Frontal cortex (tissue), 4 donors: ENCODE measurements around the gene CTIF. TPM values are rescaled to one million over a fixed set of nuclear protein-coding genes. Genes with fewer than 3 reads are reported as not detected.

Experiments
- DNase-seq, 2 donors: peaks; one replicate each; pipeline ENCODE4 v3.0.0; 2012; ENCODE audit warnings: low spot score in 2 of 2
- FAIRE-seq: peaks from 2 replicates; lab custom pipeline; 2012; peaks lifted over from hg19 to GRCh38; lab: Jason Lieb, UNC
- total RNA-seq: library from RNA; depleted of rRNA; stranded (reverse); fragments of >200 nt; gene quantifications from one replicate; pipeline ENCODE4 v1.2.3, GENCODE V29; 2014
- donor health status: control.
- donor health status: control.
- donor health status: control.

Gene CTIF
- total RNA-seq, 1 donor from 2014 or later, result 42.0 TPM

- FAIRE-seq (no peak), DNase-seq (no peak)
These were observed 304.8 kb downstream of the CTIF start for GRCh38 chr18:48843596-48843995.

- no peak for DNase-seq
- no peak for FAIRE-seq
These were observed 305.4 kb downstream of the CTIF start for GRCh38 chr18:48844271-48844670.

DNA sequence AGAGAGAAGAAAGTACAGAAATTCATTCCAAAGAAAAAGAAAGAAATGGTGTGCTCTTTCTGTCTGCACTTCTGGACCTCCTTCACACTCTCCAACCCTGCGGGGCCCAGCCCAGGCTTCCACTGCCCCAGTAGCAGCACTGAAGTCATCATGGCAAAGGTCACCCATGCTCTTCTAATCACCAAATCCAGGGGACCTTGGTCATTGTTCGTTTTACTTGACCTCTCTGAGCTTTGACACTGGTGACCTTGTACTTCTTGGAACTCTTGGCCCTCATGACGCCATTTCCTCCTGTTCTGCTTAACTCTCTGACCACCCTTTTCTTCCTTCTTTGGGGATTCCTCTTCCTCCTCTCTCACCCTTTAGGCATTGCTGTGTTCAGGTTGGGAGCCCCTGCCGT, 306.3 kb downstream of the CTIF start:
- DNase-seq (no peak), FAIRE-seq (no peak)

DNA sequence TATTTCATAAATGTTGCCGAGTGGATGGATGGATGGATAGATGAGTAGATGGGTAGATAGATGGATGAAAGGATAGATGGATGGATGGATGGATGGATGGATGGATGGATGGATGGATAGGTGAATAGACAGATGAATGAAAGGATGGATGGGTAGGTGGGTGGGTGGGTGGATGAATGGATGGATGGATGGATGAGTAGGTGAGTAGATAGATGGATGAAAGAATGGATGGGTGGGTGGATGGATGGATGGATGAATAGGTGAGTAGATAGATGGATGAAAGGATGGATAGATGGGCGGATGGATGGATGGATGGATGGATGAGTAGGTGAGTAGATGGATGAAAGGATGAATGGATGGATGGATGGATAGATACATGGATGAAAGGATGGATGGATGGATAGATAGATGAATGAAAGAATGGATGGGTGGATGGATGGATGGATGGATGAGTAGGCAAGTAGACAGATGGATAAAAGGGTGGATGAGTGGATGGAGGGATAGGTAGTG, 307.6 kb downstream of the CTIF start:
- FAIRE-seq, result no peak
- no peak for DNase-seq

GRCh38 chr18:48847807-48848486, 309.1 kb downstream of the CTIF start:
- FAIRE-seq (no peak), DNase-seq (no peak)

DNA sequence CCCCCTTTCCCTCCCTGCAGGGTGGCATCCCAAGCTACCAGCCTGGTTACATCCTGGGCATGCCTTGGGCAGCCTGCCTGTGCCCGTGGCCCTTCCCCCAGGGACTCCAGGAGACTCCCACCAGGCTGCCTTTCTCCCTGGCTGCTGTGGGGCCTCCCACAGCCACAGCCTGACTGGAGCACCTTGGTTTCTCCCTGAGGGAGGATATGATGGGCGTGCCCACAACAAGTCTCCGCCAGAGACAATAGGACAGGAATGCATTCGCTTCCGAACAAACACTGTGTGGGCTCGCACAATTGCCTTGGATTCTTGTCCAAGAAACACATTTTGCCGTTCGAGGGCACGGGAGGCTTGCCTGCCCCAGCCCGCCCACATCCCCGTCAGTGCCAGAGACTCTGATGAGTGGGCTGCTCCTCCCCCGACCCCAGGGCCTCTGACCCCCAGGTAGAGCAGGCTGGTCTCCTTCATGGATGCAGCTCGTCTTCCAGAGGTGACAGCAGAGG, 309.9 kb downstream of the CTIF start:
- FAIRE-seq (no peak), DNase-seq (no peak)

DNA sequence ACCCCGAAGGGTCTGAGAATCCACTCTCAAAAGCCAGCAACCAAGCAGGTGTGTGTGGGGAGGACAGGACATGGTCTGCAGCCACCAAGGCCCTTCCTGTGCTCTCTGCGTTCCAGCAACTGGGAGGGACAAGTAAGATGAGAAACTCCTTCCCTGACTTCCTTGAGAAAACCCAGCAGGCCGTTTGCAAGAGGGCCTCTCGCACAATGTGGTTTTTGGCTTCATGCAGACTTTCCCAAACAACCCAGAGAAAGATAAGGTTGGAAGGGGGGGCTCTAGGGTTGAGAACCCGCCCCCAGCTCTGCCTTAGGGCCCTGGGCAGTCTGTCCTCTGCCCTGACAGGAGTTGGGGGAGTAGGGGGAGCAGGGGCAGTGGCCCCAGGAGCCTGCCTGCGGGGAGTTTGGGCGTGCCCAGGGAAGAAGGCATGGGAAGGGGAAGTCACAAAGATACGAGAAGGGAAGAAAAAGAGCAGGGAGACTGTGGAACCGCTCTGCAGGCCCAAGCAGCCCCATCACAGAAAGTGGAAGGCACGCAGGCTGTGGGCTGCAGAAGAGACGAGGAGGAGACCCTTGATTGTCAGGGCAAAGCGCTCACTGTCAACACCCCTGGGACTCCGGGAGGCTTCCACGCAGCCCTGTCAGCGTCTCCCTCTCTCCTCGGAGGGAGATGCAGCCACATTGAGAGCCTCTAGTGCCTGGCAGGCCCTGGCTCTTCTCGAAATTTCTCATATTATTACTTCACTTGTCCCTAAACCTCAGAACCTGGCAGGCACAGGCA, 312.2 kb downstream of the CTIF start:
- DNase-seq (no peak), FAIRE-seq (no peak)

GRCh38 chr18:48851599-48851960, 312.7 kb downstream of the CTIF start:
- FAIRE-seq (no peak), DNase-seq (peak in 1 of 2 donors; percentile 75)

GRCh38 chr18:48852292-48852691, 313.5 kb downstream of the CTIF start:
- FAIRE-seq, result no peak
- no peak for DNase-seq

- no peak for DNase-seq
- FAIRE-seq, result no peak
These were observed 314.0 kb downstream of the CTIF start for GRCh38 chr18:48852794-48853193.

DNA sequence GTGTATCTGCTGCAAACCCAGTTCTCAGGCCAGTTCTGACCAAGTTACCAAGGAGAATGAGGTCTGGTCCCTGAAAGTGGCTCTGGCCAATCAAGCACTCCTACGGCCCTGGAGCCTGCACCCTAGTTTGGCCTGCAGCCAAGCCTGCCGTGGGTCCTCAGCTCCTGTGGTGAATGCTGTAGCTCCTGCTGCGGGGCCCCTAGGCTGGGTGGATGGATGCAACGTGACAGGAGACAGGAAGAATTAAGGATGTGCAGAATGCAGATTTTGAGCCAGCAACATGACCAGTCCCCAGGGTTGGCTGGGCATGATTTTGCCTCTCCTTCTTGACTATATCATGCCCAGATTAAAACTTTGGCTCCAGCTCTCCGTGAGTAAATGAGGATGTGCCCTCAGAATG, 314.8 kb downstream of the CTIF start:
- DNase-seq, result no peak
- no peak for FAIRE-seq

GRCh38 chr18:48854780-48855179, 315.9 kb downstream of the CTIF start:
- DNase-seq (no peak), FAIRE-seq (no peak)

DNA sequence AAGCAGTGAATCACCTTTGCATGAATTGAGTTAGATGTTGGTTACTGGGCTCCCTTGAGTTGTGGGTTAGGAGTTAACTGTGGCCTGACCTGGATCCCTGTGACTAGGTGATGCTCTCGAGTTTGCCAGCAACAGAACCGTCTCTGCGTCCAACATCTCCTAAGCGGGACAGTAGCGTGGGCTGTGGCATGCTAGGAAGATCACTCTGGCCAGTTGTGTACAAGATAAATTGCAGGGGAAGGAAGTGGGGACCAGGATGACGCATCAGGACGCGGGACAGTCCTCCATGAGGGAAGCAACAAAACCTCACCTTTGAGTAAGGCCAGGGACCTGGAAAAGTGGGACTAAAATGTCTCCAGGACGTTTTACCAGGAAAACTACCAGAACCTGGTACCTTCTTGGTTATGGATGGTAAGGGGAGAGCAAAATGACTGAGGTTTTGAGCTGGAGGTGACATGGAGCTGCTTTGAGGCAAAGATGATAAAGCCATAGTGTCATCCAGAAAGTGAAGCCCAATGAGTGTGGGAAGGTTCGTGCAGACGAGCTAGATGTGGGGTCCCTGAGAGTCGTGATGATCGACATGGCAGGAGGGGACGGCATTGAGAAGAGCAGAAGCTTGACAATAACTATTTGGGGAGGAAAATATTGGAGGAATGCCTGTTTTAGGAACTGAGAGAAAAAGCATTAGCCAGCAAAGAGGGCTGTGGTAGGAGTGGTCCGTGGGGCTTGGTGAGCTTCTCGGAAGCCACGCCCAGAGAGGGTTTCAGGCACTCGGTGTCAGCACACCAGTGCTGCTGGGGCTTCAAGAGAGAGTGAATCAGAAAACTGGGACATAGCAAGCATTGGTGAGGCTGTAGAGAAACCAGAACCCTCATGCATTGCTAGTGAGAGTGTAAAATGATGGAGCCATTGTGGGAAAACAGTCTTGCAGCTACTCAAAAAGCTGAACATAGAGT, 316.9 kb downstream of the CTIF start:
- FAIRE-seq (no peak), DNase-seq (no peak)

DNA sequence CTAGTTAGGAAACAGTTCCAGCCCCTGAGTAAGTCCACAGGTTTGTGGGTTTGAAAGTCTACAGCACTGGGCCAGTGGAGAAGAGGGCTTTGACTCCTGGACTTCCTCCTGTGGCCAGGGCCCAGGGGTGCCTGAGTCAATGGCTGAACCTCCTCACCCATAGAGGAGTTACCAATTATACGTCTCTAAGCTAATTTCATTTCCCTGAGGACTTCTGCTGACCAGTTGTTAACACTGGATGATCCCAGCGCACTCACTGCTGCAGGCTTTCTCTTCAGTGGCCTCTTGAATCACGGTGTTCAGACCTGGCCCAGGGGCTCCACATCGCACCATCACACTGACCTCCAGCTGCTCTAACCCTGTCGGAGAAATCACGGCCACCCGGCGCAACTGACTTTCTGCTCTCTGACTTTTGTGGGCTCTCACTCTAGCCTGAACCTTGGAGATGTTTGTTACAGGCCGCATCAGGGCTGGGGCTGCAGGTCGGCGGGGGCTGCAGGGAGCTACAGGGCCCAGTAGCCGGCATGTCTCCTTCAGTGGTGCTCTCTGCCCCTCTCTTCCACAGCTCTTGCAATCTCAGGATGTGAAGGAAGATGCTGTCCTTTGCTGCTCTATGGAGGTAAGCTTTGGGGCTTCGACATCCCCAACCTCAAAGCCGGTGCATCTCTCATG, 318.3 kb downstream of the CTIF start:
- FAIRE-seq (no peak), DNase-seq (no peak)

DNA sequence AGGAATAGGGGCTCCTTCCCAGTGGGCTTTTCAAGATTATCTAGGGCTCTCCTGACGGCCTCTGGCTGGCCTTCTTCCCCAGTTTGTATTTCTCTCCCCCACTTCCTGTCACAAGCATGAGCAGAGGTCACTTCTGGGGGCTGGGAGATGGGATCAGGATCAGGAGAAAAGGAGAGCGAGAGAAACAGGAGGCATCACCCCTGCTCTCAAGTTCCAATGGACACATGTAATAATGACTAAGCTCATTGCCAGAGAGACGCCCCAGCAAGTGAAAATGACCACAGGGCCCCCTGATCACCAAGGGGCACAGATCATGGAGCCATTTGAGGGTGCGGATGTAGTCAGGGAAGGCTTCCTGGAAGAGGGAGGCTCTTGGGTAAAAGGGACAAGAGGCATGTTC, 319.8 kb downstream of the CTIF start:
- DNase-seq (no peak), FAIRE-seq (no peak)

- FAIRE-seq (no peak), DNase-seq (peak; percentile 61 to 66)
These were observed 320.8 kb downstream of the CTIF start for GRCh38 chr18:48859311-48860268.

DNA sequence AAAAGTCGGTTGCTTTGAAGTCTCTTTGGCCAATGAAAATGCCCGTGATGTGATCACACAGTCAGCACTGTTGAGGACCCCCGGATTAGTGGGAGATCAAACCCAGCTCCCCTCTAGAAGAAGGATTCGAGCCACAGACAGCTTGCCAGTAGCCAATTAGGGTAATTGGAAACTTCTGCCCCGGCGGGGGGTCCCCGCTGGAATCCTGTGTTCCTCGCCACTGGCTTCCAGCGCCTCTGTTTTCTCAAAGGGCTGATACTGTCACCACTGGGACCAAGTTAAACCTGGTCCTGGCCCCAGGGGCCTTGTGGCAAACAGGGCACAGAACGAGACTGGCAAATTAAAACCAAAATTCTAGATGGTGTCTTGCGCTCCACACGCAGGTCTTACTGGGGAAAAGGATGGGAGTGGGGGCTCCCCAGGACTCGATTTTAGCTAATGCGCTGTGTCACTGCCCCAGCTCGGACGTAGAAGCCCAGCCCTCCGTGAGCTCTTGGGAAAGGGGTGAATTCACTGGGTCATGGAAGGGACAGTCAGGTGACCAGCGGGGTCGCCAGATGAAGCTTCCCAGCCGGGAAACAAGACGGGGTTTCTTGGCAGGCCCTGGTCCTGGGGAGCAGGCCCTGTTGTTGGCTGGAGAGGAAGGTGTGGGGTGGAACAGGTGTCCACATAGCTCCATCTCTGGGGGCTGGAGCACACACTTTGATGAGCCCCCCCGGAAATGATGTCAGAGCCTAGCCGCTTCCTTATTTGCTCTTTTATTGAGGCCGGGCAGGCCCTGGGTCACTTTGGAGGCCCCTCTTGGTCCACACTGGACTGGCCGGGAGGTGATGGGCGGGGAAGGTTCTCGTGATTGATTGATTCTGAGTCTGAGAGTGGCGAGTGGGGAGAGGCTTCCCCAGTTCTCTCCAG, 321.7 kb downstream of the CTIF start:
- FAIRE-seq (no peak), DNase-seq (no peak)
